ENCODE data around the gene ZNF688. TPM values are rescaled to one million over a fixed set of nuclear protein-coding genes. Genes with fewer than 3 reads are reported as not detected.

ZNF688 gene
- total and polyA plus RNA-seq, 9 of the 15 experiments (the other 6 are each of a cell fraction or from before 2014, with no cell fraction given) = 0.48 to 12.9 (median 4.5) TPM

GRCh38 chr16:30558789-30559377 is 12.6 kb downstream of the ZNF688 start (continued):
- TF ChIP-seq MTA1 (IDR thresholded peaks at IDR 0.05; ENCODE audit: borderline replicate concordance) = no peak
- no peak for TF ChIP-seq JUNB (CRISPR knock-in tag; conservative IDR thresholded peaks at IDR 0.05)
- TF ChIP-seq BCOR (IDR thresholded peaks at IDR 0.05) = peak; percentile 92
- TF ChIP-seq, protein P1, sequence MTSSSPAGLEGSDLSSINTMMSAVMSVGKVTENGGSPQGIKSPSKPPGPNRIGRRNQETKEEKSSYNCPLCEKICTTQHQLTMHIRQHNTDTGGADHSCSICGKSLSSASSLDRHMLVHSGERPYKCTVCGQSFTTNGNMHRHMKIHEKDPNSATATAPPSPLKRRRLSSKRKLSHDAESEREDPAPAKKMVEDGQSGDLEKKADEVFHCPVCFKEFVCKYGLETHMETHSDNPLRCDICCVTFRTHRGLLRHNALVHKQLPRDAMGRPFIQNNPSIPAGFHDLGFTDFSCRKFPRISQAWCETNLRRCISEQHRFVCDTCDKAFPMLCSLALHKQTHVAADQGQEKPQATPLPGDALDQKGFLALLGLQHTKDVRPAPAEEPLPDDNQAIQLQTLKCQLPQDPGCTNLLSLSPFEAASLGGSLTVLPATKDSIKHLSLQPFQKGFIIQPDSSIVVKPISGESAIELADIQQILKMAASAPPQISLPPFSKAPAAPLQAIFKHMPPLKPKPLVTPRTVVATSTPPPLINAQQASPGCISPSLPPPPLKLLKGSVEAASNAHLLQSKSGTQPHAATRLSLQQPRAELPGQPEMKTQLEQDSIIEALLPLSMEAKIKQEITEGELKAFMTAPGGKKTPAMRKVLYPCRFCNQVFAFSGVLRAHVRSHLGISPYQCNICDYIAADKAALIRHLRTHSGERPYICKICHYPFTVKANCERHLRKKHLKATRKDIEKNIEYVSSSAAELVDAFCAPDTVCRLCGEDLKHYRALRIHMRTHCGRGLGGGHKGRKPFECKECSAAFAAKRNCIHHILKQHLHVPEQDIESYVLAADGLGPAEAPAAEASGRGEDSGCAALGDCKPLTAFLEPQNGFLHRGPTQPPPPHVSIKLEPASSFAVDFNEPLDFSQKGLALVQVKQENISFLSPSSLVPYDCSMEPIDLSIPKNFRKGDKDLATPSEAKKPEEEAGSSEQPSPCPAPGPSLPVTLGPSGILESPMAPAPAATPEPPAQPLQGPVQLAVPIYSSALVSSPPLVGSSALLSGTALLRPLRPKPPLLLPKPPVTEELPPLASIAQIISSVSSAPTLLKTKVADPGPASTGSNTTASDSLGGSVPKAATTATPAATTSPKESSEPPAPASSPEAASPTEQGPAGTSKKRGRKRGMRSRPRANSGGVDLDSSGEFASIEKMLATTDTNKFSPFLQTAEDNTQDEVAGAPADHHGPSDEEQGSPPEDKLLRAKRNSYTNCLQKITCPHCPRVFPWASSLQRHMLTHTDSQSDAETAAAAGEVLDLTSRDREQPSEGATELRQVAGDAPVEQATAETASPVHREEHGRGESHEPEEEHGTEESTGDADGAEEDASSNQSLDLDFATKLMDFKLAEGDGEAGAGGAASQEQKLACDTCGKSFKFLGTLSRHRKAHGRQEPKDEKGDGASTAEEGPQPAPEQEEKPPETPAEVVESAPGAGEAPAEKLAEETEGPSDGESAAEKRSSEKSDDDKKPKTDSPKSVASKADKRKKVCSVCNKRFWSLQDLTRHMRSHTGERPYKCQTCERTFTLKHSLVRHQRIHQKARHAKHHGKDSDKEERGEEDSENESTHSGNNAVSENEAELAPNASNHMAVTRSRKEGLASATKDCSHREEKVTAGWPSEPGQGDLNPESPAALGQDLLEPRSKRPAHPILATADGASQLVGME (CRISPR knock-in tag; IDR thresholded peaks at IDR 0.05) = no peak
- TF ChIP-seq, protein P2, sequence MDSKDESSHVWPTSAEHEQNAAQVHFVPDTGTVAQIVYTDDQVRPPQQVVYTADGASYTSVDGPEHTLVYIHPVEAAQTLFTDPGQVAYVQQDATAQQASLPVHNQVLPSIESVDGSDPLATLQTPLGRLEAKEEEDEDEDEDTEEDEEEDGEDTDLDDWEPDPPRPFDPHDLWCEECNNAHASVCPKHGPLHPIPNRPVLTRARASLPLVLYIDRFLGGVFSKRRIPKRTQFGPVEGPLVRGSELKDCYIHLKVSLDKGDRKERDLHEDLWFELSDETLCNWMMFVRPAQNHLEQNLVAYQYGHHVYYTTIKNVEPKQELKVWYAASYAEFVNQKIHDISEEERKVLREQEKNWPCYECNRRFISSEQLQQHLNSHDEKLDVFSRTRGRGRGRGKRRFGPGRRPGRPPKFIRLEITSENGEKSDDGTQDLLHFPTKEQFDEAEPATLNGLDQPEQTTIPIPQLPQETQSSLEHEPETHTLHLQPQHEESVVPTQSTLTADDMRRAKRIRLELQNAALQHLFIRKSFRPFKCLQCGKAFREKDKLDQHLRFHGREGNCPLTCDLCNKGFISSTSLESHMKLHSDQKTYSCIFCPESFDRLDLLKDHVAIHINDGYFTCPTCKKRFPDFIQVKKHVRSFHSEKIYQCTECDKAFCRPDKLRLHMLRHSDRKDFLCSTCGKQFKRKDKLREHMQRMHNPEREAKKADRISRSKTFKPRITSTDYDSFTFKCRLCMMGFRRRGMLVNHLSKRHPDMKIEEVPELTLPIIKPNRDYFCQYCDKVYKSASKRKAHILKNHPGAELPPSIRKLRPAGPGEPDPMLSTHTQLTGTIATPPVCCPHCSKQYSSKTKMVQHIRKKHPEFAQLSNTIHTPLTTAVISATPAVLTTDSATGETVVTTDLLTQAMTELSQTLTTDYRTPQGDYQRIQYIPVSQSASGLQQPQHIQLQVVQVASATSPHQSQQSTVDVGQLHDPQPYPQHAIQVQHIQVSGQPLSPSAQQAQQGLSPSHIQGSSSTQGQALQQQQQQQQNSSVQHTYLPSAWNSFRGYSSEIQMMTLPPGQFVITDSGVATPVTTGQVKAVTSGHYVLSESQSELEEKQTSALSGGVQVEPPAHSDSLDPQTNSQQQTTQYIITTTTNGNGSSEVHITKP (IDR thresholded peaks at IDR 0.05; ENCODE audit: partially characterized antibody) = no peak
- TF ChIP-seq PCBP2 (IDR thresholded peaks at IDR 0.05; ENCODE audit: low read depth, low read length, poor library complexity, severe bottlenecking) = no peak
- peak; percentile 63; the same call in 1 of the 2 replicates for TF ChIP-seq TFAP4 (CRISPR knock-in tag; IDR thresholded peaks at IDR 0.05; ENCODE audit: borderline replicate concordance)
- no peak for TF ChIP-seq ETS2 (tag; IDR thresholded peaks at IDR 0.05; ENCODE audit: borderline replicate concordance, poor library complexity, severe bottlenecking)
- TF ChIP-seq KLF16 (IDR thresholded peaks at IDR 0.05) = no peak
- TF ChIP-seq PYGO2 (tag; IDR thresholded peaks at IDR 0.05) = peak; percentile 62; the same call in 1 of the 2 replicates
- no peak for TF ChIP-seq EP400 (IDR thresholded peaks at IDR 0.05)
- TF ChIP-seq NR4A1 (CRISPR knock-in tag; IDR thresholded peaks at IDR 0.05) = no peak
- no peak for TF ChIP-seq NR4A1 (tag; IDR thresholded peaks at IDR 0.05)
- no peak for TF ChIP-seq CBX2 (IDR thresholded peaks at IDR 0.05; ENCODE audit: insufficient read depth, low read length, poor library complexity, severe bottlenecking)
- TF ChIP-seq POLR2AphosphoS5 (IDR thresholded peaks at IDR 0.05; ENCODE audit: control insufficient read depth, insufficient read depth, low read depth, low read length) = no peak
- no peak for TF ChIP-seq NCOA2 (IDR thresholded peaks at IDR 0.05; ENCODE audit: partially characterized antibody in 2 of 2)
